Measurements from ENCODE around the gene LHX6.

DNA sequence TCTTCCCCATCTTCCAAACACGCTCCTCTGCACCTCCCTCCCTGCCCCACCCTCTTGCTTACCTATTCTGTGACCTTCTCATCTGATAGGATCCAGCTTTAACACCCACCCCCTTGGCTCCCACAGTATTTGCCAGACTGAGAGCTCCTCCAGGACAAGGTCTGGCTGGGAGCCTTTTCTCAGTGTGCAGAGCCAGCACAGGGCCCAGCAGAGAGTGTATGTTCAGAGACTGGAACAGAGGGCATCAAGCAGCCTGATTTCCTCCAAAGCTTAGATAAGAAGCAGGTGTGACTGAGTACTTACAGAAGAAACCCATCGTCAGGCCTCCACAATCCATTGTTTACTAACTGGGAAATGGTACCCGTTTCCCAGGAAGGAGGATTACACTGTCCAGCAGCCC, 26.6 kb downstream of the LHX6 start:
- no peak for TF ChIP-seq CEBPB (IDR thresholded peaks at IDR 0.05; ENCODE audit: low read depth)
- TF ChIP-seq SRF (IDR thresholded peaks at IDR 0.05; ENCODE audit: low read depth), result no peak
- no peak for TF ChIP-seq CTCF (IDR thresholded peaks at IDR 0.05 in 2 of 3, conservative IDR thresholded peaks at IDR 0.05 in 1 of 3; ENCODE audit: borderline replicate concordance in 1 of 3, insufficient read depth in 1 of 3, low read depth in 2 of 3, low read length in 2 of 3)
- no peak for TF ChIP-seq POLR2A (IDR thresholded peaks at IDR 0.05; ENCODE audit: borderline replicate concordance, extremely low read depth, insufficient read depth, insufficient read length)
- no peak for TF ChIP-seq EZH2 (IDR thresholded peaks at IDR 0.05)
- TF ChIP-seq POLR2AphosphoS5 (IDR thresholded peaks at IDR 0.05; ENCODE audit: low read depth, low read length), result no peak
- TF ChIP-seq ZFX (IDR thresholded peaks at IDR 0.05), result no peak
- TF ChIP-seq MAX (IDR thresholded peaks at IDR 0.05), result no peak
- TF ChIP-seq, protein P1, sequence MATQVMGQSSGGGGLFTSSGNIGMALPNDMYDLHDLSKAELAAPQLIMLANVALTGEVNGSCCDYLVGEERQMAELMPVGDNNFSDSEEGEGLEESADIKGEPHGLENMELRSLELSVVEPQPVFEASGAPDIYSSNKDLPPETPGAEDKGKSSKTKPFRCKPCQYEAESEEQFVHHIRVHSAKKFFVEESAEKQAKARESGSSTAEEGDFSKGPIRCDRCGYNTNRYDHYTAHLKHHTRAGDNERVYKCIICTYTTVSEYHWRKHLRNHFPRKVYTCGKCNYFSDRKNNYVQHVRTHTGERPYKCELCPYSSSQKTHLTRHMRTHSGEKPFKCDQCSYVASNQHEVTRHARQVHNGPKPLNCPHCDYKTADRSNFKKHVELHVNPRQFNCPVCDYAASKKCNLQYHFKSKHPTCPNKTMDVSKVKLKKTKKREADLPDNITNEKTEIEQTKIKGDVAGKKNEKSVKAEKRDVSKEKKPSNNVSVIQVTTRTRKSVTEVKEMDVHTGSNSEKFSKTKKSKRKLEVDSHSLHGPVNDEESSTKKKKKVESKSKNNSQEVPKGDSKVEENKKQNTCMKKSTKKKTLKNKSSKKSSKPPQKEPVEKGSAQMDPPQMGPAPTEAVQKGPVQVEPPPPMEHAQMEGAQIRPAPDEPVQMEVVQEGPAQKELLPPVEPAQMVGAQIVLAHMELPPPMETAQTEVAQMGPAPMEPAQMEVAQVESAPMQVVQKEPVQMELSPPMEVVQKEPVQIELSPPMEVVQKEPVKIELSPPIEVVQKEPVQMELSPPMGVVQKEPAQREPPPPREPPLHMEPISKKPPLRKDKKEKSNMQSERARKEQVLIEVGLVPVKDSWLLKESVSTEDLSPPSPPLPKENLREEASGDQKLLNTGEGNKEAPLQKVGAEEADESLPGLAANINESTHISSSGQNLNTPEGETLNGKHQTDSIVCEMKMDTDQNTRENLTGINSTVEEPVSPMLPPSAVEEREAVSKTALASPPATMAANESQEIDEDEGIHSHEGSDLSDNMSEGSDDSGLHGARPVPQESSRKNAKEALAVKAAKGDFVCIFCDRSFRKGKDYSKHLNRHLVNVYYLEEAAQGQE (IDR thresholded peaks at IDR 0.05; ENCODE audit: low read depth), result no peak
- TF ChIP-seq, protein P2, sequence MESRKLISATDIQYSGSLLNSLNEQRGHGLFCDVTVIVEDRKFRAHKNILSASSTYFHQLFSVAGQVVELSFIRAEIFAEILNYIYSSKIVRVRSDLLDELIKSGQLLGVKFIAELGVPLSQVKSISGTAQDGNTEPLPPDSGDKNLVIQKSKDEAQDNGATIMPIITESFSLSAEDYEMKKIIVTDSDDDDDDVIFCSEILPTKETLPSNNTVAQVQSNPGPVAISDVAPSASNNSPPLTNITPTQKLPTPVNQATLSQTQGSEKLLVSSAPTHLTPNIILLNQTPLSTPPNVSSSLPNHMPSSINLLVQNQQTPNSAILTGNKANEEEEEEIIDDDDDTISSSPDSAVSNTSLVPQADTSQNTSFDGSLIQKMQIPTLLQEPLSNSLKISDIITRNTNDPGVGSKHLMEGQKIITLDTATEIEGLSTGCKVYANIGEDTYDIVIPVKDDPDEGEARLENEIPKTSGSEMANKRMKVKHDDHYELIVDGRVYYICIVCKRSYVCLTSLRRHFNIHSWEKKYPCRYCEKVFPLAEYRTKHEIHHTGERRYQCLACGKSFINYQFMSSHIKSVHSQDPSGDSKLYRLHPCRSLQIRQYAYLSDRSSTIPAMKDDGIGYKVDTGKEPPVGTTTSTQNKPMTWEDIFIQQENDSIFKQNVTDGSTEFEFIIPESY (IDR thresholded peaks at IDR 0.05; ENCODE audit: extremely low read depth, insufficient replicate concordance, low read length), result no peak
- no peak for TF ChIP-seq YY1 (IDR thresholded peaks at IDR 0.05; ENCODE audit: extremely low read depth, insufficient replicate concordance, low read depth, low read length)
